HCT116 (cell line): Measurements from ENCODE around the gene LENG9. TPM values are rescaled to one million over a fixed set of nuclear protein-coding genes. Genes with fewer than 3 reads are reported as not detected.

Experiments
- ATAC-seq: fragments of 200-7000 bp; cut with Tn5 transposase; 2 replicates; pipeline ENCODE4 v1.9.1; 2020; ENCODE audit warnings: mild to moderate bottlenecking, moderate library complexity
- BruUV-seq: library from RNA; stranded (reverse); fragments of 400-500 nt; replicated peaks from 2 replicates; lab custom pipeline; 2021; lab: Mats Ljungman, UMichigan
- CTCF ChIA-PET: fragments of 300-600 bp; sonication (Branson Sonifier 250); formaldehyde crosslinking; loops from one replicate; lab custom pipeline; 2021; ENCODE audit warnings: antibody characterized with exemption; lab: Charles Lee
- POLR2A ChIA-PET: fragments of 300-600, 350-600 bp; sonication (Branson Sonifier 250); formaldehyde crosslinking; loops from one replicate; lab custom pipeline; 2021; ENCODE audit warnings: antibody characterized with exemption; lab: Charles Lee
- RAD21 ChIA-PET, 2 experiments: fragments of 300-600 bp; sonication (Branson Sonifier 250); formaldehyde crosslinking; loops; one replicate each; lab custom pipeline; 2023; ENCODE audit warnings: low total read pairs in 2 of 2; ENCODE audit not compliant: uncharacterized antibody in 2 of 2, unreplicated experiment in 2 of 2, low non-redundant PET in 1 of 2; lab: Charles Lee
- DNase-seq: peaks from one replicate; pipeline ENCODE4 v3.0.0-alpha.2; 2010; ENCODE audit warnings: low read depth, low spot score
- H2AFZ ChIP-seq: fragments of 200-600 bp; shearing (Covaris generic), sonication (generic); 2 replicates; pipeline ENCODE4 v1.6.1; 2017; ENCODE audit warnings: low read depth, mixed run types, mixed read lengths, antibody characterized with exemption, low read length; ENCODE audit not compliant: poor library complexity, severe bottlenecking
- H3K27ac ChIP-seq: 2 replicates; pipeline ENCODE4 v1.5.1; 2012; ENCODE audit warnings: low read depth, low read length
- H3K27me3 ChIP-seq: fragments of 200-600 bp; sonication (generic); 2 replicates; pipeline ENCODE4 v1.6.1; 2016; ENCODE audit warnings: mixed run types, low read length, mixed read lengths; ENCODE audit not compliant: insufficient read depth
- H3K36me3 ChIP-seq, 2 experiments: fragments of 200-500 bp in 1 of 2; fragments of 200-600 bp in 1 of 2; sonication (Bioruptor generic) in 1 of 2; sonication (generic) in 1 of 2; 2 replicates each; pipeline versions ENCODE4 v1.5.1 to v1.6.1; 2014 to 2016; ENCODE audit warnings: low read length in 2 of 2, inconsistent platforms in 1 of 2, mixed read lengths in 1 of 2, mixed run types in 1 of 2; ENCODE audit not compliant: insufficient read depth in 2 of 2, control insufficient read depth in 1 of 2
- H3K4me1 ChIP-seq, 2 experiments: fragments of 200-600 bp in 1 of 2; sonication (generic) in 1 of 2; 2 replicates each; pipeline versions ENCODE4 v1.5.1 to v1.6.1; 2012 to 2017; ENCODE audit warnings: low read length in 2 of 2, inconsistent platforms in 1 of 2, mild to moderate bottlenecking in 1 of 2, mixed read lengths in 1 of 2, mixed run types in 1 of 2, moderate library complexity in 1 of 2; ENCODE audit not compliant: insufficient read depth in 2 of 2, control insufficient read depth in 1 of 2
- H3K4me2 ChIP-seq: fragments of 200-600 bp; sonication (generic); 2 replicates; pipeline ENCODE4 v1.6.1; 2017; ENCODE audit warnings: mixed run types, low read length, mixed read lengths
- H3K4me3 ChIP-seq, 2 experiments: fragments of 200-600 bp in 1 of 2; sonication (generic) in 1 of 2; replicated peaks in 1 of 2; 2 replicates each; pipeline ENCODE4 v1.5.1; 2011 to 2016; ENCODE audit warnings: low read length in 2 of 2, control low read depth in 1 of 2, low read depth in 1 of 2, mild to moderate bottlenecking in 1 of 2, mixed read lengths in 1 of 2, mixed run types in 1 of 2
- H3K79me2 ChIP-seq: fragments of 200-600 bp; sonication (generic); 2 replicates; pipeline ENCODE4 v1.6.1; 2017; ENCODE audit warnings: mild to moderate bottlenecking, mixed run types, low read length, moderate library complexity, mixed read lengths; ENCODE audit not compliant: insufficient read depth
- H3K9ac ChIP-seq: fragments of 200-600 bp; sonication (generic); 2 replicates; pipeline ENCODE4 v1.6.1; 2016; ENCODE audit warnings: low read length, mixed read lengths
- H3K9me2 ChIP-seq: fragments of 200-600 bp; sonication (generic), shearing (Covaris generic); 2 replicates; pipeline ENCODE4 v1.6.1; 2017; ENCODE audit warnings: mixed run types, mild to moderate bottlenecking, moderate library complexity; ENCODE audit not compliant: insufficient read depth
- H3K9me3 ChIP-seq, 2 experiments: fragments of 200-500 bp in 1 of 2; fragments of 200-600 bp in 1 of 2; sonication (Bioruptor generic) in 1 of 2; sonication (generic) in 1 of 2; 2 replicates each; pipeline ENCODE4 v1.6.1; 2014 to 2017; ENCODE audit warnings: low read length in 2 of 2, mixed read lengths in 2 of 2, inconsistent platforms in 1 of 2, low read depth in 1 of 2, mild to moderate bottlenecking in 1 of 2, mixed run types in 1 of 2, moderate library complexity in 1 of 2; ENCODE audit not compliant: control insufficient read depth in 1 of 2, insufficient read depth in 1 of 2
- H4K20me1 ChIP-seq: fragments of 200-600 bp; sonication (generic), shearing (Covaris generic); 2 replicates; pipeline ENCODE4 v1.6.1; 2017; ENCODE audit warnings: mixed run types, mild to moderate bottlenecking, moderate library complexity; ENCODE audit not compliant: insufficient read depth
- CBX3 ChIP-seq: IDR thresholded peaks from 2 replicates; pipeline ENCODE4 v1.6.1; 2012; ENCODE audit warnings: low read depth
- CEBPB ChIP-seq: IDR thresholded peaks from 2 replicates; pipeline ENCODE4 v1.6.1; 2012; ENCODE audit warnings: low read depth
- EGR1 ChIP-seq: IDR thresholded peaks from 2 replicates; pipeline ENCODE4 v1.6.1; 2012; ENCODE audit warnings: low read depth
- ELF1 ChIP-seq: IDR thresholded peaks from 2 replicates; pipeline ENCODE4 v1.6.1; 2012; ENCODE audit warnings: low read depth, borderline replicate concordance
- EZH2 ChIP-seq: fragments of 200-600 bp; sonication (generic); IDR thresholded peaks from 2 replicates; pipeline ENCODE4 v1.6.1; 2017; ENCODE audit warnings: antibody characterized with exemption, mixed run types
- EZH2phosphoT487 ChIP-seq: fragments of 200-600 bp; IDR thresholded peaks from 2 replicates; pipeline ENCODE4 v1.6.1; 2018; ENCODE audit warnings: antibody characterized with exemption, borderline replicate concordance
- FOSL1 ChIP-seq: IDR thresholded peaks from 2 replicates; pipeline ENCODE4 v1.6.1; 2012; ENCODE audit warnings: low read depth
- JUND ChIP-seq: IDR thresholded peaks from 2 replicates; pipeline ENCODE4 v1.6.1; 2012
- RAD21 ChIP-seq: IDR thresholded peaks from 2 replicates; pipeline ENCODE4 v1.6.1; 2012; ENCODE audit warnings: low read depth, mild to moderate bottlenecking
- SIN3A ChIP-seq: IDR thresholded peaks from 2 replicates; pipeline ENCODE4 v1.6.1; 2012; ENCODE audit warnings: low read depth
- SP1 ChIP-seq: IDR thresholded peaks from 2 replicates; pipeline ENCODE4 v1.6.1; 2012; ENCODE audit warnings: low read depth
- SRF ChIP-seq: IDR thresholded peaks from 2 replicates; pipeline ENCODE4 v1.6.1; 2012; ENCODE audit warnings: low read depth
- TCF7L2 ChIP-seq: IDR thresholded peaks from 2 replicates; pipeline ENCODE4 v1.7.0; 2011; ENCODE audit warnings: borderline replicate concordance, inconsistent platforms; ENCODE audit not compliant: insufficient read depth, insufficient read length; ENCODE audit errors: extremely low read depth
- YY1 ChIP-seq: IDR thresholded peaks from 2 replicates; pipeline ENCODE4 v1.6.1; 2011; ENCODE audit warnings: low read length, low read depth, moderate library complexity, mild to moderate bottlenecking; ENCODE audit not compliant: insufficient replicate concordance; ENCODE audit errors: extremely low read depth
- ZBTB33 ChIP-seq: IDR thresholded peaks from 2 replicates; pipeline ENCODE4 v1.6.1; 2011; ENCODE audit warnings: mild to moderate bottlenecking, low read length, moderate library complexity; ENCODE audit not compliant: insufficient replicate concordance; ENCODE audit errors: extremely low read depth
- ZFX ChIP-seq: fragments of 450-650 bp; IDR thresholded peaks from 2 replicates; pipeline ENCODE4 v1.6.1; 2017
- ZNF274 ChIP-seq: fragments of 200-500 bp; sonication (Bioruptor generic); IDR thresholded peaks from 2 replicates; pipeline ENCODE4 v1.6.1; 2014; ENCODE audit warnings: mild to moderate bottlenecking, low read depth, low read length, inconsistent platforms
- intact Hi-C: fragments of 100-400 bp; cut with micrococcal nuclease; formaldehyde crosslinking; loops from 2 replicates; pipeline ENCODE4 v1.10.0; 2022
- total RNA-seq: library from RNA; stranded (reverse); gene quantifications from one replicate; pipeline ENCODE4 v1.2.1, GENCODE V29; 2021; ENCODE audit not compliant: unreplicated experiment
- TF ChIP-seq, protein P1 (sequence below), 3 experiments: fragments of 200-600 bp in 1 of 3; sonication (generic) in 1 of 3; IDR thresholded peaks in 2 of 3; conservative IDR thresholded peaks in 1 of 3; 2 replicates each; pipeline ENCODE4 v1.5.1; 2012 to 2017; ENCODE audit warnings: low read depth in 2 of 3, low read length in 2 of 3, antibody characterized with exemption in 1 of 3, borderline replicate concordance in 1 of 3, control low read depth in 1 of 3, mild to moderate bottlenecking in 1 of 3, mixed read lengths in 1 of 3, mixed run types in 1 of 3, moderate library complexity in 1 of 3; ENCODE audit not compliant: insufficient read depth in 1 of 3

LENG9 gene
- total RNA-seq, 1 experiment from 2014 or later = 9.0 TPM

- RAD21 ChIA-PET = no interaction called here
- CTCF ChIA-PET = no interaction called here
- DNase-seq (no peak), ATAC-seq (no peak)
- H4K20me1 ChIP-seq = no peaks in the 10 kb centered on the region
- H3K36me3 ChIP-seq = no peaks in the 10 kb centered on the region
- TF ChIP-seq EGR1 = no peak
- no peak for TF ChIP-seq RAD21
- TF ChIP-seq SIN3A = no peak
- TF ChIP-seq EZH2phosphoT487 = no peak
- no peak for TF ChIP-seq FOSL1
- TF ChIP-seq JUND = no peak
- TF ChIP-seq TCF7L2 = no peak
- TF ChIP-seq, protein P1, sequence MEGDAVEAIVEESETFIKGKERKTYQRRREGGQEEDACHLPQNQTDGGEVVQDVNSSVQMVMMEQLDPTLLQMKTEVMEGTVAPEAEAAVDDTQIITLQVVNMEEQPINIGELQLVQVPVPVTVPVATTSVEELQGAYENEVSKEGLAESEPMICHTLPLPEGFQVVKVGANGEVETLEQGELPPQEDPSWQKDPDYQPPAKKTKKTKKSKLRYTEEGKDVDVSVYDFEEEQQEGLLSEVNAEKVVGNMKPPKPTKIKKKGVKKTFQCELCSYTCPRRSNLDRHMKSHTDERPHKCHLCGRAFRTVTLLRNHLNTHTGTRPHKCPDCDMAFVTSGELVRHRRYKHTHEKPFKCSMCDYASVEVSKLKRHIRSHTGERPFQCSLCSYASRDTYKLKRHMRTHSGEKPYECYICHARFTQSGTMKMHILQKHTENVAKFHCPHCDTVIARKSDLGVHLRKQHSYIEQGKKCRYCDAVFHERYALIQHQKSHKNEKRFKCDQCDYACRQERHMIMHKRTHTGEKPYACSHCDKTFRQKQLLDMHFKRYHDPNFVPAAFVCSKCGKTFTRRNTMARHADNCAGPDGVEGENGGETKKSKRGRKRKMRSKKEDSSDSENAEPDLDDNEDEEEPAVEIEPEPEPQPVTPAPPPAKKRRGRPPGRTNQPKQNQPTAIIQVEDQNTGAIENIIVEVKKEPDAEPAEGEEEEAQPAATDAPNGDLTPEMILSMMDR (IDR thresholded peaks at IDR 0.05 in 2 of 3, conservative IDR thresholded peaks at IDR 0.05 in 1 of 3; ENCODE audit: borderline replicate concordance in 1 of 3, insufficient read depth in 1 of 3, low read depth in 2 of 3, low read length in 2 of 3) = no peak
- no peak for TF ChIP-seq SRF
- no peak for TF ChIP-seq CBX3
- no peak for TF ChIP-seq SP1
- TF ChIP-seq CEBPB = no peak
- TF ChIP-seq EZH2 = no peak
- TF ChIP-seq ZFX = no peak
- no peak for TF ChIP-seq YY1
- TF ChIP-seq ZNF274 = no peak
- no peak for TF ChIP-seq ZBTB33
- no peak for TF ChIP-seq ELF1
- H3K79me2 ChIP-seq = no peaks in the 10 kb centered on the region
- no peaks in the 10 kb centered on the region for H3K9me2 ChIP-seq
- no peak overlapping the region for H3K4me3 ChIP-seq
- intact Hi-C loops = no loop called here
- H3K27me3 ChIP-seq = no peaks in the 10 kb centered on the region
- no peak overlapping the region for H3K4me2 ChIP-seq
- BruUV-seq = no TSS peak
- H3K4me1 ChIP-seq = peaks cover 6 to 9% of the 10 kb centered on the region in 2 experiments; a peak in 3 of 4 replicates
- POLR2A ChIA-PET = no interaction called here
- H2AFZ ChIP-seq = no peak overlapping the region
- no peak overlapping the region for H3K27ac ChIP-seq
- H3K9me3 ChIP-seq = no peaks in the 10 kb centered on the region
- H3K9ac ChIP-seq = no peak overlapping the region
Measured at GRCh38 chr19:54470991-54471782, 7.6 kb upstream of the LENG9 start.
